NCI-H187 treated with DMSO at 0.1 percent for 48 hours (cell line): Measurements from ENCODE around the gene FBN1.

ENCODE experiments used
- DNase-seq: peaks from one replicate; lab custom pipeline; 2025; lab: John Stamatoyannopoulos, UW

Gene FBN1

DNA sequence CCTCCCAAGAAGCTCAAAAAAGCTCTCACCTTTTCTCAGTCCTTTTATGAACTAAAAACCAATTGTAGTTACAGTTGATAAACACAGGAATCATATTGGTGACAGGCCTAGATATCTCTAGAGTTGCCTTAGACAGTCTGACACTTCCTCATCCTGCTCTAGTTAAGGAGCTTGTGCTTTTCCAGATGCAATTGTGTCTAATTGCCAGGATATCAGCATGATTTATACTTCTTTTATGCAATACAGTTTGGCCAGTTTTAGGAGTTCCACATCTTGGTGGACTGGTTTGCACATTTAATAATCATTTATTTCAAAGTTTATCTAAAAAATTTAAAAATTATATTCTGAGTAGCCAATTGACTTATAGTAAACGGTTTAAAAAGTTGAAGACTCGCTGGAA lies 218.6 kb downstream of the FBN1 start:
- no peak for DNase-seq

GRCh38 chr15:48426044-48426443 lies 219.5 kb downstream of the FBN1 start:
- no peak for DNase-seq

- DNase-seq = no peak
Observed at GRCh38 chr15:48425051-48425450, 220.5 kb downstream of the FBN1 start.

DNA sequence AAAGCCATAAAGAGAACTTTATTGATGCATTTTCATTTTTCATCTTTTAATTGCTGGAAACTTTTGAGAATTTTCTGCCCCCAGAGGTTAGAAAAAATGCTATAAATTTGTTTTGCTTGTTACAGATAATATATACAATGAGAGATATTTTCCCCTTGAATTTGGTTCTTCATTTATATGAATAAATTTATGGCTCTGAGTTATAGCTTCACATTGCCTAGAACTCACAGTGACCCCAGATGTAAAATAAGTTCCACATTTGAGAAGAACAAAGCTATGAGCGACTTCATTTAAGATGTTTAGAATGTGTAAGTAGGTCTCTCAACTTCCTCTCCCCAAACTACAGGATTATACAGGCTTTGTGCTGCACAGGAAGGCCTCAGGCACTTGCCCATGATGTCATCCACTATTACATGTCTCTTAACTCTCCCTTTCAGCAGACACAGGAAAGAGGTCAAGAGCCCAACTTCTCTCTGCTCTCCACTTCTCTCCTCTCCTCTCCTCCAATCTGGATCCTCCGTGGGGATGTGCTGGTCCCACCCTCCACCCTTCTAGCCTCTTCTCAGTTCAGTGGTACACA lies 221.5 kb downstream of the FBN1 start:
- DNase-seq = no peak

- DNase-seq = no peak
Observed at GRCh38 chr15:48423342-48423741, 222.2 kb downstream of the FBN1 start.

- DNase-seq = no peak
Observed at GRCh38 chr15:48422401-48422800, 223.1 kb downstream of the FBN1 start.

- DNase-seq = no peak
Observed at GRCh38 chr15:48421362-48421761, 224.1 kb downstream of the FBN1 start.

- DNase-seq = no peak
Observed at GRCh38 chr15:48419896-48420295, 225.6 kb downstream of the FBN1 start.

- DNase-seq = no peak
Observed at GRCh38 chr15:48418343-48418742, 227.2 kb downstream of the FBN1 start.

- no peak for DNase-seq
Observed at GRCh38 chr15:48416301-48416700, 229.2 kb downstream of the FBN1 start.

DNA sequence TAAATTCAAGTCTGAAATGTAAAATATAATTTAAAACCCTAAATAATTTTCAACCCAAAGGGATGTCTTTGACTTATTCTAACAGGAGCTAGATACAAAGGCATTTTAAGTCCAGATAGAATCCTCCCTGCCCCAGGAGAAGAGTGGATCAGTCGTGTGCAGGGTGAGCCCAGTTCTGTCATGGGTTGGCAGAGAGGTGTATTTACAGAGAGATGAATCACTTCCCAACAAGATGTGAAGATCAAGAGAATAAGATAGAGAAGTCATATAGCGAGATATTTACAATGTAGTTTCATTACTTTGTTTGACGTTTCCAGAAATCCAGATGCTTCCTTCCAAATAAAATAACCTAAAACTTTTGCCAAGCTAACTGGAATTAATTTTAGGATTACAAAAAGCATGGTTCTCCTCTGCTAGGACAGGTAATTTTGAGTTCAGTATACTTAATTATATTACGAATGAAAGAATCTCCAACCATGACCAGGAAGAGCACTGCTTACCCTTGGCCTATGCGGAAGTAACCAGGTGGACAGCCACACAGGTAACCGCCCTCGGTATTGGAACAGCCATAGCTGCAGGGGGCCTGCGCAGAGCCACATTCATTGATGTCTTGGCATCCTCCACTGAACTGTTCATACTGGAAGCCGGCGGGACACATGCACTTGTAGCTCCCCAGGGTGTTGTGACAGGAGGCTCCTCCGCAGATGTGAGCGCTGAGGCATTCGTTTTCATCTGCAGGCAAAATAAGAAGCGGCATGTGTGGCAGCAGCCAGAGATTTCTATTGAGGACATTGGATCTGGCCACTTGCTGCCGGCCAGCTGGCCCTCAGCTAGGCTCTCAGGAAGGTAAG lies 230.2 kb downstream of the FBN1 start:
- no peak for DNase-seq

- no peak for DNase-seq
Observed at GRCh38 chr15:48414015-48414414, 231.5 kb downstream of the FBN1 start.

DNA sequence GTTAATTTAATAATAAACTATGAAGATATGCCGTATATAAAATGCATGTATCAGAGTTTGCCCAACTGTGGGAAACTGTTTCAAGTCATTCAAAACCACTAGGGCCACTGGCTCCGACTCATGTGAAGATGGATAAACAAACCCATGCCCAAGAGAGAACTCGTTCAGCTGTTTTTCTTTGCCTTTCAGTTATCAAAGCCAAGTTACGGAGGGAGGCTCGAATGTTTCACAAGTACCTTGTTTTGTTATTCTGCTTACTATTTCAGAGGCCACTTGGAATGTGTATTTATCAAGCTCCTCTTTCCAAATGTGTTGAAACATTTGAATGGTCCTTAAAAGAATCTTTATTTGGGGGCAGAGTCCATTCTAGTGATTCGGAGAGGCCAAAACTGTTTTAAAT lies 232.2 kb downstream of the FBN1 start:
- no peak for DNase-seq

- no peak for DNase-seq
Observed at GRCh38 chr15:48411971-48412591, 233.4 kb downstream of the FBN1 start.

DNA sequence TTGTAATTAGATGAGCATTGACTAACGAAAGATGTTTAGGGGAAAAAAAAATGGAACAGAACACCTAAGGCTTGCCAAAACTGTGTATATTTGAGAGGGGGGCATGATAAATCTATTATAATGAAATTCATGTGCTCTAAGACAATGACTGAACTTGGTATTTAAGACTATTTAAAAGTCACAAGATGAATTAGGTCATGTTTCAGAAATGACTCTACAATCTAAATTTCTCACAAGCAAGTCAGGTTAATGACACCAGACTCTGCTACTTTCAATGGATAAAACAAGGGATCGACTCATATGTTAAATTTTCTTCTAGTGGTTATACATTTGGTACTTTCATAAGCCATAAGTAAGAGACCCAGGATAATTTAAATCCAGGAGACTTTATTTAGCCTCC lies 235.9 kb downstream of the FBN1 start:
- no peak for DNase-seq

DNA sequence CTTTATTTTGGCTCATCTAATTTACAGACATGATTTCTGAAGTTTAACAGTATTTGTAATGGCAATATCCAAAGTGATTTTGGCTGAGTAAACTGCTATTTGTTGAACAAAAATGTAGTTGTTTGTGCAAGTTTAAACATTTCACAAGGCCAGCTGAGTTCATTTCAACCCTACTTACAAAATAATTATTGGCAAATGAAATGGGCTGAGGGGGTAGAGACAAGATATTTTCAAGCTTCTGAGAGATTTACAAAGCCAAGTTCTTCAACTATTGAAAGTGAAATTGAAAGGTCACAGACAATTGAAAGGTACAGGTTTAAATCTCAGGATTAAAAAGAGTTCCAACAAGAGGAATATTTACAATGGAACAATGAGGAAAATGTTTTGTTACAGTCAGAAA lies 237.2 kb downstream of the FBN1 start:
- DNase-seq = no peak

DNA sequence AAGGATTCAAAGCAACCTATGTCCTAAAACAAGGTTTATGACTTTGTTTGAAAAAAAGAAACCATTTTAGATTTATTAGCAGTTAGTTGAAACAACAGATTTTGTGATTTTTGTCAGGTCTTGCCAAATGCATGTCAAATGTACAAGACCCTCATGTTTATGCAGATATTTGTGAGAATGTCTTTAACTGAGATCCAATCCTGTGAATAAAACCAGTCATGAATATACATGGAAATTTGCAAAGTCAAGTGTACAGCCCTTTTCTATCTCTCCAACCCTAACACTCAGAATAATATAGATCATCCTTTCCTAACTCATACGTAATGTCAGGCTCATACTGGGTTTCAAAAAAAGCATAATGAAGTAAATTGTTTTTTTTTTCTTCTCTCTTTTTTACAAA lies 237.9 kb downstream of the FBN1 start:
- DNase-seq = no peak

DNA sequence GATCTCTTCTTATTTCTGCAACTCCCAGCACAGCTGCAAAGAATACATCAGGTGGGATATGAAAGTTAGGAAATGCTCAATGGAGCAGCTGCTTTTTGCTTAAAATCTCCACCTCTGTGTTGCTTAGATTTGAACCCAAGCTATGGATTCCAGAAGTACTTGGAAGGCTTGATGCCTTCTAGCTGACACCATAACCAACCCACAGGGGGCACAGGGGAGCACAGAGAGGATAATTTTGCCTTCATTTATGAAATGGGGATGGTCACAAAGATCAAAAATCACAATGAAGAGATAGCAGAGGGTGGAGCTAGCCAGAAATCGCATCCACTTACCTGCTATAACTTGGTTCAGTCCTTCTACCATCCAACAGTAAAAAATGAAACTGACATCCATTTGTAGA lies 238.6 kb downstream of the FBN1 start:
- DNase-seq = no peak

GRCh38 chr15:48406266-48406891 lies 239.1 kb downstream of the FBN1 start:
- DNase-seq = no peak

DNA sequence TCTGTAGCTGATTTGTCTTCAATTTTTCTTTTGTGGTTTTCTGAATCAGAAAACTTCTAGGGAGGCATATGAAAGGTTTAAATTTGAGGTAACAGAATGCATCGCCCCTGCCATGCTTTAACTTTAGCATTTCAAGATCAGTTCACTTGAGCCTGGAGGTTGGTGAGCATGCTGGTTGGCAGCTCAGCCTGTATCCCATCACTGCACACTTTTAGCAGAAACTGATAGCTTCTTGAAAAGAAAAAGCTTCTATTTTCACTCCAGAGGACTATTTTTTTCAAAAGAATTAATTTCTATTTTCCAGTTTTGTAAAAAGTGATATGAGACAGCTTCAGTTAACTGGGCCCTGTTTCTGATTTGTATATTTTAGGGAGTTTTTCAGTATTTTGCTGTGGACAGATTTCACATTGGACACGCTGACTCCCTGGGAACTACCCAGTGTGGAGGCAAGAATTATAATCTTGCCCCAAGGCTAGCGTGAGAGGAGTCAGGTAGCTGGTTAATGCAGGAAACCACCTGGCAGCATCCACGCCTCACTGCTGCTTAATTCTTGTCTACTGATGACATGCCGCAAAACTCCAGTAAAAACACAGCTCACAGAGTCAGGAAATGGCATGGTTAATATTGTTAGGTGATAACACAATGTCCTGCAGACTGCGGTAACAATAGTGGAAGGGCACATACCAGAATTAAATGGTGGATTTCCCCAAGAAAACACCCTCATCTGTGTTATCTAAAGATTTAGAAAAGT lies 242.9 kb downstream of the FBN1 start:
- no peak for DNase-seq

DNA sequence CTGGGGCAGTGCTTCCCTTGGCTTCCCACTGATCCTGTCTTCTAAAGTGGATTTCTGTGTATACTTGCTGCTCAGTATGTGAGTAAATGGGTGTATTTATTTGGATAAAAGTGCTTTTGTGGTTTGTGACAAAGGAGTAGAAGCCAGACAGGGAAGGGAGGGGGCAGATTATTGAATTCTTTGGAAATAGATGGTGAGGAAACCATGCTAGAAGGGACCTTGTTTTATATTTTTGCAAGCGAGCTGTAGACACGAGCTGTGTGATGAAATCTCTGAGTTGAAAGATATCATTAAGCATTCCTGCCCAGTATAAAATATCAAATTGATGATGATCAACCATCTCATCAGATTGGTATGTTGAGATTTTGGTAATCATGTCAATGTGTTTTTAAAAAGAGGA lies 245.4 kb downstream of the FBN1 start:
- DNase-seq = no peak

GRCh38 chr15:48397841-48398240 lies 247.7 kb downstream of the FBN1 start:
- DNase-seq = no peak
